ENCODE measurements around the gene SIRT7. TPM values are rescaled to one million over a fixed set of nuclear protein-coding genes. Genes with fewer than 3 reads are reported as not detected.
A peak's percentile ranks its signal among the peaks of the same experiment; 100 is the strongest.

SIRT7 gene
- total RNA-seq, 1 experiment from 2014 or later = 121 TPM

- no peak for DNase-seq (ENCODE audit: low spot score)
Measured at GRCh38 chr17:81933178-81933699, 15.3 kb upstream of the SIRT7 start.

- no peak for DNase-seq (ENCODE audit: low spot score)
Measured at GRCh38 chr17:81932333-81932983, 14.5 kb upstream of the SIRT7 start.

GRCh38 chr17:81931557-81932332 lies 13.8 kb upstream of the SIRT7 start:
- no peak for DNase-seq (ENCODE audit: low spot score)

GRCh38 chr17:81931189-81931556 lies 13.2 kb upstream of the SIRT7 start:
- DNase-seq (ENCODE audit: low spot score) = no peak

GRCh38 chr17:81930142-81931125 lies 12.5 kb upstream of the SIRT7 start:
- DNase-seq (ENCODE audit: low spot score) = no peak

- no peak for DNase-seq (ENCODE audit: low spot score)
Measured at GRCh38 chr17:81929253-81930141, 11.5 kb upstream of the SIRT7 start.

- DNase-seq (ENCODE audit: low spot score) = peak; percentile 37
Measured at GRCh38 chr17:81928544-81929252, 10.7 kb upstream of the SIRT7 start.

- DNase-seq (ENCODE audit: low spot score) = peak; percentile 97
Measured at GRCh38 chr17:81927653-81928543, 9.9 kb upstream of the SIRT7 start, which contains the start of gene MAFG. MAFG (minus strand) TSS chr17:81927735; CDS start chr17:81923185, 4,550 bp downstream.

- no peak for DNase-seq (ENCODE audit: low spot score)
Measured at GRCh38 chr17:81927152-81927652, 9.2 kb upstream of the SIRT7 start.

- peak; percentile 92 for DNase-seq (ENCODE audit: low spot score)
Measured at GRCh38 chr17:81926451-81927151, 8.6 kb upstream of the SIRT7 start.

GRCh38 chr17:81925860-81926450 lies 8.0 kb upstream of the SIRT7 start:
- no peak for DNase-seq (ENCODE audit: low spot score)

GRCh38 chr17:81924557-81925532 lies 6.9 kb upstream of the SIRT7 start:
- DNase-seq (ENCODE audit: low spot score) = peak; percentile 39

- DNase-seq (ENCODE audit: low spot score) = peak; percentile 89
Measured at GRCh38 chr17:81923302-81924260, 5.6 kb upstream of the SIRT7 start.

GRCh38 chr17:81922566-81923301 lies 4.8 kb upstream of the SIRT7 start:
- no peak for DNase-seq (ENCODE audit: low spot score)
